Neural progenitor cell (in vitro differentiated cells): ENCODE results near the gene BRWD1.
"Not testable (repeated sequence)": the region's sequence is repeated elsewhere in the genome, so short reads cannot be mapped to it uniquely, and the experiment has no call there.

ENCODE experiments used
- EZH2 ChIP-seq: fragments of 200-600 bp; sonication (generic); IDR thresholded peaks from 2 replicates; pipeline ENCODE4 v1.6.1; 2017; ENCODE audit warnings: antibody characterized with exemption, mild to moderate bottlenecking, moderate library complexity
- EZH2phosphoT487 ChIP-seq: fragments of 200-600 bp; sonication (generic); IDR thresholded peaks from 2 replicates; pipeline ENCODE4 v1.6.1; 2017; ENCODE audit warnings: antibody characterized with exemption
- TF ChIP-seq, protein P1 (sequence below): fragments of 200-600 bp; sonication (generic); IDR thresholded peaks from 2 replicates; pipeline ENCODE4 v1.5.1; 2017; ENCODE audit warnings: antibody characterized with exemption, mild to moderate bottlenecking

DNA sequence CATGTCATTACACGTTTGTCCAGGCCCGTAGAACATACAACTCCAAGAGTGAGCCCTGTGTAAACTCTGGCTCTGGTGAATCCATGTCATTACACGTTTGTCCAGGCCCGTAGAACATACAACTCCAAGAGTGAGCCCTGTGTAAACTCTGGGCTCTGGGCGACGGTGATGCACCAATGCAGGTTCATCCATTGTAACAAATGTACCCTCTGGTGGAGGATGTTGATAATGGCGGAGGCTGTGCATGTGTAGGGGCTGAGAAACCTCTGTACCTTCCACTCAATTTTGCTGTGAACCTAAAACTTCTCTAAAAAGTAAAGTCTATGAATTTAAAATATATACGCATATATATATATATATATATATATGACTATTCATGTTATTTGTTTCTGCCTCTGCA lies 177.3 kb downstream of the BRWD1 start:
- TF ChIP-seq, protein P1, sequence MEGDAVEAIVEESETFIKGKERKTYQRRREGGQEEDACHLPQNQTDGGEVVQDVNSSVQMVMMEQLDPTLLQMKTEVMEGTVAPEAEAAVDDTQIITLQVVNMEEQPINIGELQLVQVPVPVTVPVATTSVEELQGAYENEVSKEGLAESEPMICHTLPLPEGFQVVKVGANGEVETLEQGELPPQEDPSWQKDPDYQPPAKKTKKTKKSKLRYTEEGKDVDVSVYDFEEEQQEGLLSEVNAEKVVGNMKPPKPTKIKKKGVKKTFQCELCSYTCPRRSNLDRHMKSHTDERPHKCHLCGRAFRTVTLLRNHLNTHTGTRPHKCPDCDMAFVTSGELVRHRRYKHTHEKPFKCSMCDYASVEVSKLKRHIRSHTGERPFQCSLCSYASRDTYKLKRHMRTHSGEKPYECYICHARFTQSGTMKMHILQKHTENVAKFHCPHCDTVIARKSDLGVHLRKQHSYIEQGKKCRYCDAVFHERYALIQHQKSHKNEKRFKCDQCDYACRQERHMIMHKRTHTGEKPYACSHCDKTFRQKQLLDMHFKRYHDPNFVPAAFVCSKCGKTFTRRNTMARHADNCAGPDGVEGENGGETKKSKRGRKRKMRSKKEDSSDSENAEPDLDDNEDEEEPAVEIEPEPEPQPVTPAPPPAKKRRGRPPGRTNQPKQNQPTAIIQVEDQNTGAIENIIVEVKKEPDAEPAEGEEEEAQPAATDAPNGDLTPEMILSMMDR = peak; percentile 41
- not testable (repeated sequence) for TF ChIP-seq EZH2, EZH2phosphoT487
